RWPE1 (cell line): ENCODE measurements around the gene NPIPB8.
"Not testable (repeated sequence)": the region's sequence is repeated elsewhere in the genome, so short reads cannot be mapped to it uniquely, and the experiment has no call there.

Experiments
- CTCF ChIA-PET: fragments of 350-600 bp; sonication (Branson Sonifier 250); formaldehyde crosslinking; extraction: SDS; loops from one replicate; lab custom pipeline; 2021; lab: Yijun Ruan, JAX
- POLR2A ChIA-PET: fragments of 400-600 bp; formaldehyde crosslinking; extraction: SDS; loops from one replicate; lab custom pipeline; 2020; ENCODE audit warnings: antibody characterized with exemption; ENCODE audit not compliant: low non-redundant PET; lab: Yijun Ruan, JAX
- DNase-seq: peaks from one replicate; pipeline ENCODE4 v3.0.0; 2012; ENCODE audit warnings: low spot score
- H3K27ac ChIP-seq: fragments of 450-650 bp; 2 replicates; pipeline ENCODE4 v1.5.1; 2017

NPIPB8 gene

DNA sequence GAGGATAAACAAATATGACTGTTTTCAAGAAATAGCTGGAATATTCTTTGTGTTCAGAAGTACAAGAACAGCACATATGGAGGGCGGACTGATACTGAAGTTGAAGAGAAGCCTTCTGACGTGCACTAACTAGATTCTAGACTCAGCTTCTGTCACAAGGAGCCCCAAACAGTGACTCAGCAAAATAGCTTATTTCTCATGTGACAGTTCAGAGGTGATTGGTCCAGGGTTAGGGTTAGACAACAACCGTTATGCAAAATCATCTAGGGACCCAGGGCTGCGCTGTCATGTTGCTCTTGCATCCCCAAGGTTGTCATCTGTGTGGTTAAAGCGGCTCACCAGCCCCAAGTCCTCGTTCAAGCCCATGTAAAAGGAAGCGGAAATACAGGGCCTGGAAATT is 29.6 kb downstream of the NPIPB8 start:
- POLR2A ChIA-PET, DNase-seq, H3K27ac ChIP-seq, CTCF ChIA-PET: not testable (repeated sequence)

- POLR2A ChIA-PET, H3K27ac ChIP-seq, DNase-seq, CTCF ChIA-PET: not testable (repeated sequence)
Observed at GRCh38 chr16:28668199-28668598, 30.3 kb downstream of the NPIPB8 start.

DNA sequence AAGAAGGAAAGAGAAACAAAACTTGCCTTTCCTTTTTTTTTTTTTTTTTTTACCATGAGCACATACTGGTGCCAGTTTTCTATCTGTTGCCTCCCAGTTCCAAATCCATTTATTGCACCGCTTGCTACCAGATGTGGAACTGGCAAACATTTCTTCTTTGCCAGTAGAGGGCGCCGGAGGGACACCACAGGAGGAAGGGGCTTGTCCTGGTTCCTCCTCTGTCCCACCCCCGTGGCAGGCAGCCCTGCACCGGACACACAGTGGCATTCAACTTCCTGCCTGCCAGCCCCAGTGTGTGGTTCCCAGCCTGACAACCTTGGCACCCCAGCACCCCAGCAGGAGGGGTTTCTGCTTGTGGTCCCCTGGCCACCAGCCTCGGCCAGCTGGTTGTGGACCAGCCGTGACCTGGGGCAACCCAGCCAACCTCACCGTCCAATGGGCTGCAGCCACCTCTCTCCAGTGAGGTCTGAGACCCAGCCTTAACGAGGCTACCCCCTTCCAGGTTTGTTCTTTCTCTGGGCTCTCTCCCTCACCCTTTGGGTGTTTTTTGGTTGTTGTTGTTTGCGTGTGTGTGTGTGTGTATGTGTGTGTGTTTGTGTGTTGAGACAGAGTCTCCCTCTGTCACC is 50.6 kb downstream of the NPIPB8 start:
- H3K27ac ChIP-seq, POLR2A ChIA-PET, DNase-seq, CTCF ChIA-PET: not testable (repeated sequence)

DNA sequence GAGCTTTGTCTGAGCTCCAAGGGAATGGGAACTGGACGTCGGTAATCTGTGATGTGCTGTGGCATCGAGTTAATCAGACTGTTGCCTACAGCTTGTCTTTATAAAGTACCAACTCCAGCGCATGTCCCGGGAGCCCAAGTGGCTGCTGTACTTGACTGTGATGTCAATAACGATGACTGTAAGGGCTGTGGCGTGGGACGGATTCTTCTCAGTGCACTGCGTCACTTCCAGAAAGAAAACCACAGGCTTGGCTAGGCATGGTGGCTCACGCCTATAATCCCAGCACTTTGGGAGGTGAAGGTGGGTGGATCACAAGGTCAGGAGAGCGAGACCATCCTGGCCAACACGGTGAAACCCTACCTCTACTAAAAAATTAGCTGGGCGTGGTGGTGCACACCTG is 51.6 kb downstream of the NPIPB8 start:
- H3K27ac ChIP-seq, CTCF ChIA-PET, POLR2A ChIA-PET, DNase-seq: not testable (repeated sequence)

GRCh38 chr16:28691722-28692121 is 53.9 kb downstream of the NPIPB8 start:
- DNase-seq, H3K27ac ChIP-seq, POLR2A ChIA-PET, CTCF ChIA-PET: not testable (repeated sequence)

DNA sequence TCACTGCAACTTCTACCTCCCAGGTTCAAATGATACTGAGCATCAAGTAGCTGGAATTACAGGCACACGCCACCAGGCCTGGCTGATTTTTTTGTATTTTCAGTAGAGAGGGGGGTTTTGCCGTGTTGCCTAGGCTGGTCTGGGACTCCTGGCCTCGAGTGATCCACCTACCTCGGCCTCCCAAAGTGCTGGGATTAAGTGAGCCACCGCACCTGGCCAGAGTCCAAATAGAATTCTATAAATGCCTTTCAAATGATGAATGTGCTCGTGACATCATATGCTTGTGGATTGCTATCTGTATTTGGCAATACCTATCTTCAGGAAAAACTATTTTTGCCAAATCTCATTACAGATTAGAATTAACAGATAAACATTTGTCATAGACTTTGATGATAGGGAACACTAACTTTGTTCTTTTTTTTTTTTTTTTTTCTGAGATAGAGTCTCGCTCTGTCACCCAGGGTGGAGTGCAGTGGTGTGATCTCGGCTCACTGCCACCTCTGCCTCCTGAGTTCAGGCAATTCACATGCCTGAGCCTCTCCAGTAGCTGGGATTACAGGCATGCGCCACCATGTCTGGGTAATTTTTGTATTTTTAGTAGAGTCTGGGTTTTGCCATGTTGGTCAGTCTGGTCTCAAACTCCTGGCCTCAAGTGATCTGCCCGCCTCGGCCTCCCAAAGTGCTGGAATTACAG is 55.5 kb downstream of the NPIPB8 start:
- CTCF ChIA-PET, H3K27ac ChIP-seq, DNase-seq, POLR2A ChIA-PET: not testable (repeated sequence)

- H3K27ac ChIP-seq, POLR2A ChIA-PET, DNase-seq, CTCF ChIA-PET: not testable (repeated sequence)
Observed at GRCh38 chr16:28699792-28700191, 61.9 kb downstream of the NPIPB8 start.

- not testable (repeated sequence) for DNase-seq
Observed at GRCh38 chr16:28700349-28700748, 62.5 kb downstream of the NPIPB8 start.

DNA sequence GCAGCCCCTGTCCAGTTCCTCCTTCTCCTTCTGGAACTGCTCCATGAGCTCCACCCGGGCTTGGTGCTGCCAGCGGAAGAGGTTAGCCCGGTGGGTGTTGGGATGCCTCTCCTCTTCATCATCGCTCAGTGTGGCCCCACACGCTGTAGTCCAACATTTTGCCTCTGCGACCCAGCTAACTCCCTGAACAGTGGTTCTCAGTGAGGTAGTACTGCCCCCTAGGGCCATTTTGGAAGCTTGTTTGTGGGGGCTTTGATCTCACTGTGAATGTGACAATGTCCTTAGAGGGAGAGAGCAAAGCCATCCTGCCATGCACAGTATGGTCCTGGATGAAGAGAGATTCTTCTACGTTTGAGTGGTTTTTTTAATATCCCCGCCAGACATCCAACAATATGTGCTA is 63.5 kb downstream of the NPIPB8 start:
- POLR2A ChIA-PET, CTCF ChIA-PET, H3K27ac ChIP-seq, DNase-seq: not testable (repeated sequence)

More at GRCh38 chr16:28700349-28700748, 62.5 kb downstream of the NPIPB8 start:
- H3K27ac ChIP-seq, CTCF ChIA-PET, POLR2A ChIA-PET: not testable (repeated sequence)

GRCh38 chr16:28704246-28704645 is 66.4 kb downstream of the NPIPB8 start:
- CTCF ChIA-PET, POLR2A ChIA-PET, H3K27ac ChIP-seq: not testable (repeated sequence)

More at GRCh38 chr16:28704246-28704645, 66.4 kb downstream of the NPIPB8 start:
- not testable (repeated sequence) for DNase-seq
